ENCODE measurements around the gene TK1. TPM values are rescaled to one million over a fixed set of nuclear protein-coding genes. Genes with fewer than 3 reads are reported as not detected.

Gene TK1
- total RNA-seq, 1 experiment from 2014 or later: 133 TPM

DNA sequence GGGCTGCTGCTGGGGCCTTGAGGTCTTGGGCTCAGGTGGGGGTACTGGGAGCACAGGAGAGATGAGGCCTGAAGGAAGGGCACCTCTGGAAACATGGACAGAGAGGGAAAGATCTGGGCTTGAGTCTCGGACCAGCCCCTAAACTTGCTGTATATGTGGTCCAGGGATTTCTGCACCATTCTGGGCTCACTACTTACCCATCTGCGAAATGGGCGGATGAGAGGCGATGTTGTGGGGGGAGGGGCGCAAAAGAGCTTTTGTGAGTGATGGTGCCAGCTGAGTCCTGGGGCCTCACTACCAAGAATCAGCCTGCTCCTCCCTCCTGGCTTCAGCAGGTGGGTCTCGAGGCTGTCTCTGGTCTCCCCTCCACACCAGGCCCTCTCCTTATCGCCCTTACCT is 40.4 kb downstream of the TK1 start:
- BruUV-seq (replicated peaks): no TSS peak
- Histone ChIP-seq H3K4me3 (ENCODE audit: low read depth, low read length, poor library complexity, severe bottlenecking) (no peak overlapping the region), H3K27ac (ENCODE audit: low read depth, low read length, poor library complexity, severe bottlenecking) (no peak overlapping the region), H3K4me1 (ENCODE audit: insufficient read depth, low read length, poor library complexity, severe bottlenecking) (peaks cover 2% of the 10 kb centered on the region), H3K27me3 (replicated peaks; ENCODE audit: insufficient read depth, low read depth, low read length, poor library complexity) (no peaks in the 10 kb centered on the region), H3K9me3 (ENCODE audit: low read depth, low read length, poor library complexity, severe bottlenecking) (no peaks in the 10 kb centered on the region), H3K36me3 (ENCODE audit: insufficient read depth, low read length, poor library complexity, severe bottlenecking) (no peaks in the 10 kb centered on the region)
- ChIA-PET CTCF (no interaction called here), POLR2A (ENCODE audit: low non-redundant PET) (interaction anchor here (0.5 kb wide), 1 partner anchor 31 kb away, joined by 3 read pairs; no protein-coding TSS in a partner anchor)
- intact Hi-C loops (cut with micrococcal nuclease; ENCODE audit: unreplicated experiment): no loop called here
- TF ChIP-seq EZH2 (IDR thresholded peaks at IDR 0.05; ENCODE audit: borderline replicate concordance, low read depth, low read length, poor library complexity, severe bottlenecking) (no peak), CTCF (conservative IDR thresholded peaks at IDR 0.05; ENCODE audit: low read depth, low read length) (no peak)
- DNase-seq (ENCODE audit: low spot score): no peak

GRCh38 chr17:78144736-78145641 is 41.9 kb downstream of the TK1 start:
- ChIA-PET CTCF (no interaction called here), POLR2A (ENCODE audit: low non-redundant PET) (no interaction called here)
- Histone ChIP-seq H3K9me3 (ENCODE audit: low read depth, low read length, poor library complexity, severe bottlenecking) (no peaks in the 10 kb centered on the region), H3K36me3 (ENCODE audit: insufficient read depth, low read length, poor library complexity, severe bottlenecking) (no peaks in the 10 kb centered on the region), H3K27me3 (replicated peaks; ENCODE audit: insufficient read depth, low read depth, low read length, poor library complexity) (no peaks in the 10 kb centered on the region), H3K27ac (ENCODE audit: low read depth, low read length, poor library complexity, severe bottlenecking) (no peak overlapping the region), H3K4me1 (ENCODE audit: insufficient read depth, low read length, poor library complexity, severe bottlenecking) (peaks cover 8% of the 10 kb centered on the region), H3K4me3 (ENCODE audit: low read depth, low read length, poor library complexity, severe bottlenecking) (no peak overlapping the region)
- no peak for DNase-seq (ENCODE audit: low spot score)
- no TSS peak for BruUV-seq (replicated peaks)
- TF ChIP-seq CTCF (conservative IDR thresholded peaks at IDR 0.05; ENCODE audit: low read depth, low read length) (no peak), EZH2 (IDR thresholded peaks at IDR 0.05; ENCODE audit: borderline replicate concordance, low read depth, low read length, poor library complexity, severe bottlenecking) (no peak)
- intact Hi-C loops (cut with micrococcal nuclease; ENCODE audit: unreplicated experiment): no loop called here

DNA sequence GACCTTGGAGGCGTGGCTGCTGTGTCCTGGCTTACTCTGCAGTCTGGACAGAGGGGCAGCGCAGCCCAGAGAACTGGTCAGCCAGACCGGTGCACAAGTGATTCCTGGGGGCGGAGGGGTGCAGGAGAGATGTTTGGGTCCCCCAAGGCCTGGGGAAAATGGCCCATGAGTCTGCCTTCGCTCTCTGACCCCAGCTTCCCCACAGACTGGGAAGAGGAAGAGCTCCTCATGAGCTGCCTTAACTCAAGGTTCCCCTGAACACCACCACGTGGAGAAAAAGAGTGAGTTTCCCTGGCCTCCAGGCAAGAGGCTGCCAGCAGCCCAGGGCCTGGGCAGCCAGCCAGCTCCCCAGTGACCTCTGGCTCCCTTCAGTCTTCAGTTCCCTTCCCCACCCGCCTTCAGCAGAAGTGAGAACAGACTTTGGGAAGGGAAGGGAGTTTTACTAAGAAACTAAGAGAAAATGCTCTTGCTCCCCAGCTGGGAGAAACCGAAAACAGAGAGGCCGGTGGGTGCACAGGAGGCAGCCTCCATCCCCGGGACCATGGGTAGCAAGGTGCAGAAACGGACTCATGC is 42.6 kb downstream of the TK1 start:
- Histone ChIP-seq H3K36me3 (ENCODE audit: insufficient read depth, low read length, poor library complexity, severe bottlenecking) (no peaks in the 10 kb centered on the region), H3K4me3 (ENCODE audit: low read depth, low read length, poor library complexity, severe bottlenecking) (no peak overlapping the region), H3K9me3 (ENCODE audit: low read depth, low read length, poor library complexity, severe bottlenecking) (no peaks in the 10 kb centered on the region), H3K27me3 (replicated peaks; ENCODE audit: insufficient read depth, low read depth, low read length, poor library complexity) (no peaks in the 10 kb centered on the region), H3K4me1 (ENCODE audit: insufficient read depth, low read length, poor library complexity, severe bottlenecking) (peaks cover 9% of the 10 kb centered on the region), H3K27ac (ENCODE audit: low read depth, low read length, poor library complexity, severe bottlenecking) (no peak overlapping the region)
- no peak for TF ChIP-seq CTCF (conservative IDR thresholded peaks at IDR 0.05; ENCODE audit: low read depth, low read length)
- no peak for TF ChIP-seq EZH2 (IDR thresholded peaks at IDR 0.05; ENCODE audit: borderline replicate concordance, low read depth, low read length, poor library complexity, severe bottlenecking)
- intact Hi-C loops (cut with micrococcal nuclease; ENCODE audit: unreplicated experiment): no loop called here
- peak; percentile 40 for DNase-seq (ENCODE audit: low spot score)
- ChIA-PET CTCF (no interaction called here), POLR2A (ENCODE audit: low non-redundant PET) (no interaction called here)
- BruUV-seq (replicated peaks): no TSS peak

Data from A673 (cell line).